ENCODE data around the gene SLC9A3.

SLC9A3 gene

GRCh38 chr5:455806-456205 lies 68.4 kb downstream of the SLC9A3 start:
- DNase-seq = no peak

- DNase-seq = no peak
Measured at GRCh38 chr5:454936-455335, 69.3 kb downstream of the SLC9A3 start.

- DNase-seq = no peak
Measured at GRCh38 chr5:453725-454481, 70.3 kb downstream of the SLC9A3 start.

- peak; percentile 12 for DNase-seq
Measured at GRCh38 chr5:452978-453710, 71.1 kb downstream of the SLC9A3 start.

GRCh38 chr5:451587-452458 lies 72.4 kb downstream of the SLC9A3 start:
- DNase-seq = no peak

- no peak for DNase-seq
Measured at GRCh38 chr5:449151-449550, 75.1 kb downstream of the SLC9A3 start.

GRCh38 chr5:448766-449090 lies 75.5 kb downstream of the SLC9A3 start:
- no peak for DNase-seq

- DNase-seq = no peak
Measured at GRCh38 chr5:448061-448765, 76.0 kb downstream of the SLC9A3 start.

- DNase-seq = no peak
Measured at GRCh38 chr5:447501-447900, 76.7 kb downstream of the SLC9A3 start.

GRCh38 chr5:446883-447263 lies 77.4 kb downstream of the SLC9A3 start:
- DNase-seq = peak; percentile 56

GRCh38 chr5:446066-446882 lies 78.0 kb downstream of the SLC9A3 start:
- DNase-seq = no peak

GRCh38 chr5:445591-445990 lies 78.7 kb downstream of the SLC9A3 start:
- DNase-seq = no peak

GRCh38 chr5:444226-444625 lies 80.0 kb downstream of the SLC9A3 start:
- DNase-seq = no peak

- DNase-seq = no peak
Measured at GRCh38 chr5:443239-444151, 80.8 kb downstream of the SLC9A3 start.

GRCh38 chr5:442335-443238 lies 81.7 kb downstream of the SLC9A3 start, which contains the start of gene EXOC3:
TSS of gene EXOC3 (plus strand) at chr5:443176. CDS start at chr5:446206, 3,030 bp downstream.
- peak; percentile 84 for DNase-seq

- no peak for DNase-seq
Measured at GRCh38 chr5:441996-442334, 82.3 kb downstream of the SLC9A3 start.

GRCh38 chr5:440401-441201 lies 83.6 kb downstream of the SLC9A3 start:
- DNase-seq = no peak

GRCh38 chr5:439636-440035 lies 84.6 kb downstream of the SLC9A3 start:
- no peak for DNase-seq

GRCh38 chr5:439181-439580 lies 85.1 kb downstream of the SLC9A3 start:
- DNase-seq = no peak

Data from activated CD4-positive, alpha-beta T cell treated with anti-CD3 and anti-CD28 coated beads, Interleukin-10, Interleukin-2, amounts not matched to agents 100 ng/mL and 50 ng/mL, durations not matched to agents 16 hours and 8 hours (primary cell).